C4-2B (cell line): Measurements from ENCODE around the gene MAZ.
"Not testable (repeated sequence)": the region's sequence is repeated elsewhere in the genome, so short reads cannot be mapped to it uniquely, and the experiment has no call there.

Source experiments
- H3K27ac ChIP-seq: fragments of 450-650 bp; 2 replicates; pipeline ENCODE4 v1.5.1; 2017
- ZFX ChIP-seq: fragments of 450-650 bp; IDR thresholded peaks from 2 replicates; pipeline ENCODE4 v1.6.1; 2017
- TF ChIP-seq, protein P1 (sequence below): fragments of 450-650 bp; conservative IDR thresholded peaks from 2 replicates; pipeline ENCODE4 v1.5.1; 2017; ENCODE audit warnings: mild to moderate bottlenecking

The MAZ gene

GRCh38 chr16:29790183-29790948 is 16.0 kb upstream of the MAZ start, which contains the start of gene KIF22:
TSS of gene KIF22 (plus strand) at chr16:29790751. CDS start at chr16:29790760, 9 bp downstream.
- TF ChIP-seq ZFX, result peak; percentile 43; the same call in 1 of the 2 replicates
- TF ChIP-seq, protein P1, sequence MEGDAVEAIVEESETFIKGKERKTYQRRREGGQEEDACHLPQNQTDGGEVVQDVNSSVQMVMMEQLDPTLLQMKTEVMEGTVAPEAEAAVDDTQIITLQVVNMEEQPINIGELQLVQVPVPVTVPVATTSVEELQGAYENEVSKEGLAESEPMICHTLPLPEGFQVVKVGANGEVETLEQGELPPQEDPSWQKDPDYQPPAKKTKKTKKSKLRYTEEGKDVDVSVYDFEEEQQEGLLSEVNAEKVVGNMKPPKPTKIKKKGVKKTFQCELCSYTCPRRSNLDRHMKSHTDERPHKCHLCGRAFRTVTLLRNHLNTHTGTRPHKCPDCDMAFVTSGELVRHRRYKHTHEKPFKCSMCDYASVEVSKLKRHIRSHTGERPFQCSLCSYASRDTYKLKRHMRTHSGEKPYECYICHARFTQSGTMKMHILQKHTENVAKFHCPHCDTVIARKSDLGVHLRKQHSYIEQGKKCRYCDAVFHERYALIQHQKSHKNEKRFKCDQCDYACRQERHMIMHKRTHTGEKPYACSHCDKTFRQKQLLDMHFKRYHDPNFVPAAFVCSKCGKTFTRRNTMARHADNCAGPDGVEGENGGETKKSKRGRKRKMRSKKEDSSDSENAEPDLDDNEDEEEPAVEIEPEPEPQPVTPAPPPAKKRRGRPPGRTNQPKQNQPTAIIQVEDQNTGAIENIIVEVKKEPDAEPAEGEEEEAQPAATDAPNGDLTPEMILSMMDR, result peak; percentile 90
- H3K27ac ChIP-seq, result peak within 1 kb of the TSS; percentile 91

DNA sequence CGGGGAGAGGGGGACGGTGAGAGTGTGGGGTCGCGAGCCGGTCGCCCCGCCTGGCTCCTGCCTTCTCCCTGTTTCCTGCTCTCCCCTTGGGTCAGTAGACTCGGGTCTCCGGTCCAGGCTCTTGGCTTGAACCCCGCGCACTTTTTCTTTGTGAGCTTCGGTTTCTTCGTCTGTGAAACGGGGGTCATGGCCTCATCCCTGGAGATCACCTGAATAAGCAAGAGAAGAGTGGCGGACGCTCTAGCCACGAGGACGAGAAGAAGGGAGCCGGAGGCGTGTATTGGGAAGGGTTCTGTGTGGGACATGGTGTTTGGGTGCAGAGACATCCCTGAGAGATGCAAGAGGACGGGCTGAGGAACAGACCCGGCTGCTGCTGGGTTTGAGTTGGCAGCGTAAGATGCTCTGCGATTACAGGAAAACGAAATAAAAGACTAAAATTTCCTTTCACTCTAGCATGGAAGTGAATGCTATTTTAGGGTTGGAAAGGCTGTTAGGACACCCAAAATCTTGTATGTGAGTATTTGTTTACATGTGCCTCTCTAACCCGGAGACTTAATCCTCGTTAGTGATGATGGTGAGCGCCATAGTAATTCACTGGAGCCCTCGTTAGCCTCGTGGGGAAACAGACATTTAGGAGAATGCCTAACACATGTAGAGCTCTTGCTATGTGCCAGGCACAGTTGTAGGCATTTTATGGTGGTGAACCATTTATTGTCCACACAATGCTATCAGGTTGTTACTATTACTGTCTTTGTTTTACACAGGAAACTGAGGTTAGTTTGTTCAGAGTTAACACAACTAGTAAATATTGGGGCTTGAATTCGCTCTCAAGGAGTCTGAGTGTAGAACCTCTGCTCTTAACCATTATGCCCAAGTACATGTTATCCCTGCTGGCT is 15.1 kb upstream of the MAZ start:
- H3K27ac ChIP-seq, result peak overlapping the region; percentile 91
- TF ChIP-seq ZFX, result no peak
- TF ChIP-seq, protein P1, result no peak

- peak overlapping the region; percentile 91; the same call in 1 of the 2 replicates for H3K27ac ChIP-seq
- TF ChIP-seq, protein P1, result no peak
- TF ChIP-seq ZFX, result no peak
Observed at GRCh38 chr16:29791845-29792807, 14.2 kb upstream of the MAZ start.

DNA sequence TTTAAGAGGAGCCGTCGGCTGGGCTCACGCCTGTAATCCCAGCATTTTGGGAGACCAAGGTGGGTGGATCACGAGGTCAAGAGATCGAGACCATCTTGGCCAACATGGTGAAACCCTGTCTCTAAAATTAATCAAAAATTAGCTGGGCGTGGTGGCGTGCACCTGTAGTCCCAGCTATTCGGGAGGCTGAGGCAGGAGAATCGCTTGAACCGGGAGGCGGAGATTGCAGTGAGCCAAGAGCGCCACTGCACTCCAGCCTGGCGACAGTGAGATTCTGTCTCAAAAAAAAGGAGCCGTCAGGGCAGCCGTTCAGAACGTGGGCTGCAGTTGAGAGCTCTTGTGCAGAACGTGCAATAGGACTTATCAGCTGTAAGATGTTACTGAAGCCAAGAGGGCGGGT is 13.2 kb upstream of the MAZ start:
- not testable (repeated sequence) for H3K27ac ChIP-seq

DNA sequence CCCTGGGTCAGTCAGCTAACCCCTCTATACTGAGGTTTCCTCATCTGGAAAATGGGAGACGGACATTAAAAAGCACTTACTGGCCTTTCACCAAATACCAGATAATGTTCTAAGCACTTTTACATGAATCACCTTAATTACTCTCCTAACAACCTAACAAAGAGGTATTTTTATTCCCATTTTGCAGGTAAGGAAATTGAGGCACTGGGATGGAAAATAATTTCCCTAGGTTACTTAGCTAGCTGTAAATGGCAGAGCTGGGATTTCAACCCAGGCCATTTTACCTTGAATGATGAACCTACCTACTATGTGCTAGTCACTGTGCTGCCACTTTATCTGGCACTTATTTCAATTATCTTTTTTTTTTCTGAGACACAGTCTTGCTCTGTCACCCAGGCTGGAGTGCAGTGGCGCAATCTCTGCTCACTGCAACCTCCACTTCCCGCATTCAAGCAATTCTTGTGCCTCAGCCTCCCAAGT is 12.1 kb upstream of the MAZ start:
- no peak for TF ChIP-seq ZFX
- TF ChIP-seq, protein P1, result no peak
- H3K27ac ChIP-seq, result no peak overlapping the region; the same call in 1 of the 2 replicates

DNA sequence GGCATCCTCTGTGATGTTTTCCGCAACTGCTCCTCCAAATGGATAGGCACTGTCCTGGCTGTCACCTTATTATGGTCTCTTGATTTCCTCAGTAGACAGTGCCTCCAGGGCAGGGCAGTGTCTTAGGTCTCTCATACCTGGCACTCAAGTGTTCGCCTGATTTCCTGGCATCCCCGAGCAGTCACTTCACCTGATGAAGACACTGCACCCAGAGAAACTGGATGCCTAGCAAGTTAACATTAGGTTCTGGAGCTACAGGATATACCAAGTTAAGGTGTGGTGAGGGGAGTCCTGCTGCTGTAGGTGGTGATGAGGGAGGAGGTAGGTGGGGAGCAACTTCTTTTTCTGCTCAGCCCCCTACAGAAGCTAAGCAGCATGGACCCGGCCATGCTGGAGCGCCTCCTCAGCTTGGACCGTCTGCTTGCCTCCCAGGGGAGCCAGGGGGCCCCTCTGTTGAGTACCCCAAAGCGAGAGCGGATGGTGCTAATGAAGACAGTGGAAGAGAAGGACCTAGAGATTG is 3.9 kb upstream of the MAZ start:
- no peak for TF ChIP-seq ZFX
- TF ChIP-seq, protein P1, result no peak
- H3K27ac ChIP-seq, result no peak overlapping the region

DNA sequence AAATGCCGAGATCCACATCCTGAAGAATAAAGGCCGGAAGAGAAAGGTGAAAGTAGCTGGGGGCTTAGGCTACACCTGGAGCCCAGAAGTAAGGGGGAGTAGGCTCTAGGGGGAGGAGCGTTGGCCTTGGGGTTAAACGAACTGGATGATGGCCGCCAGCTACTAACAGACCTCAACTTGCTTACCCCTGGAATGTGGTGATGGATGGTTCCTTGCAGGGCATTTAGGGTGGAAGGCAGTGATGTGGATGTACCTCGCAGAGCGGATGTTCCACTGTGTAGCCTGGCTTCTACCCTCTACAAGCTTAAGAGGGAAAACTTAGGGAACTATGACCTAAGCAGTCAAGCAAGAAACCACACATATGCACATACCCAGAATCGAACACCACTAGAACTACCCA is 2.3 kb upstream of the MAZ start:
- H3K27ac ChIP-seq, result peak overlapping the region; percentile 94
- TF ChIP-seq, protein P1, result no peak
- TF ChIP-seq ZFX, result no peak
